Keratinocyte (primary cell): ENCODE results near the gene TMEM88.

Source experiments
- EZH2 ChIP-seq: IDR thresholded peaks from one replicate; pipeline ENCODE4 v1.6.1; 2012; ENCODE audit warnings: inconsistent platforms, mild to moderate bottlenecking, low read length, moderate library complexity
- TF ChIP-seq, protein P1 (sequence below), 3 experiments: IDR thresholded peaks in 1 of 3; conservative IDR thresholded peaks in 1 of 3; optimal IDR thresholded peaks in 1 of 3; 2 replicates in 2 of 3; 3 replicates in 1 of 3; pipeline versions ENCODE3 to v1.5.1; 2011; ENCODE audit warnings: low read length in 3 of 3, mild to moderate bottlenecking in 3 of 3, moderate library complexity in 2 of 3, control low read depth in 1 of 3, inconsistent platforms in 1 of 3; ENCODE audit not compliant: insufficient read depth in 2 of 3; ENCODE audit errors: extremely low read depth in 1 of 3

DNA sequence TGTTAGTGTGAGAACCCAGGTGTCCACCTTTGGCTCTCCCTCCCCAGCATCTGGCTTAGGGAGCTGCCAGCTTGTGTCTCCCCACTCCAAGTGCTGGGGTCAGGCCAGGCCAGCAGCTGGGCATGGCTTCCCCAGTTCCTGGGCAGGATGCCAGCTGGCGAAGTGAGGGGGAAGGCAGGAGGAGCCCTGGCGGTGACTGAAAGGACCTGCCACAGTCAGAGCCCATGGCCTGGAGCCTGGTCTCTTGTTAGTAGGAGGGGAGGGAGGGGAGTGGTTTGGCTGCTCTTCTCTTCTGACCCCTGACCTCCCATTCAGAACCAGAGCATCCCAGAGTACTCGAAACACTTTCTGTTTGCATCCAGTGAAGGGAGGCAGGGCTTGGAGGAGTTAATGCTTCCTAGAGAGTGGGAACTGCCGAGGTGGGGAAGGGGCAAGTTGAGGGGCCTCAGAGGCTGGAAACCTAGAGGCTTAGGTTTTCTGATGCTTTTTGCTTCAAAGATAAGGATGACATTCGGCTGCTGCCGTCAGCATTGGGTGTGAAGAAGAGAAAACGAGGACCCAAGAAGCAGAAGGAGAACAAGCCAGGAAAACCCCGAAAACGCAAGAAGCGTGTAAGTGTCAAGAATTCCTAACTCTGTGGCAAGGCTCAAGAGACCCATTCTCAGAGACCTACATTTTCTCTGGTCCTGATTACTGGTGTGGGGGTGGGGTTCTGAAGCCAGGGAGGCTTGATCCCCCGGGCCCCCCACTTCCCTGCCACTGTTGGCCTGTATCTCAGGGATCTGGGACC is 34.5 kb downstream of the TMEM88 start:
- no peak for TF ChIP-seq EZH2
- TF ChIP-seq, protein P1, sequence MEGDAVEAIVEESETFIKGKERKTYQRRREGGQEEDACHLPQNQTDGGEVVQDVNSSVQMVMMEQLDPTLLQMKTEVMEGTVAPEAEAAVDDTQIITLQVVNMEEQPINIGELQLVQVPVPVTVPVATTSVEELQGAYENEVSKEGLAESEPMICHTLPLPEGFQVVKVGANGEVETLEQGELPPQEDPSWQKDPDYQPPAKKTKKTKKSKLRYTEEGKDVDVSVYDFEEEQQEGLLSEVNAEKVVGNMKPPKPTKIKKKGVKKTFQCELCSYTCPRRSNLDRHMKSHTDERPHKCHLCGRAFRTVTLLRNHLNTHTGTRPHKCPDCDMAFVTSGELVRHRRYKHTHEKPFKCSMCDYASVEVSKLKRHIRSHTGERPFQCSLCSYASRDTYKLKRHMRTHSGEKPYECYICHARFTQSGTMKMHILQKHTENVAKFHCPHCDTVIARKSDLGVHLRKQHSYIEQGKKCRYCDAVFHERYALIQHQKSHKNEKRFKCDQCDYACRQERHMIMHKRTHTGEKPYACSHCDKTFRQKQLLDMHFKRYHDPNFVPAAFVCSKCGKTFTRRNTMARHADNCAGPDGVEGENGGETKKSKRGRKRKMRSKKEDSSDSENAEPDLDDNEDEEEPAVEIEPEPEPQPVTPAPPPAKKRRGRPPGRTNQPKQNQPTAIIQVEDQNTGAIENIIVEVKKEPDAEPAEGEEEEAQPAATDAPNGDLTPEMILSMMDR (optimal IDR thresholded peaks at IDR 0.05 in 1 of 3, IDR thresholded peaks at IDR 0.05 in 1 of 3, conservative IDR thresholded peaks at IDR 0.05 in 1 of 3; ENCODE audit: extremely low read depth in 1 of 3, insufficient read depth in 2 of 3, low read length in 3 of 3) = peak; percentile 39 to 53 (median 46)
